GM19239 (cell line): ENCODE data around the gene TTC28.

Source experiments
- DNase-seq: peaks from one replicate; pipeline ENCODE4 v3.0.0; 2011; ENCODE audit warnings: low spot score; ENCODE audit not compliant: insufficient read length
- FAIRE-seq: peaks from 2 replicates; lab custom pipeline; 2011; peaks lifted over from hg19 to GRCh38; lab: Jason Lieb, UNC

The TTC28 gene

GRCh38 chr22:28333088-28333487, 346.6 kb downstream of the TTC28 start:
- DNase-seq: no peak
- FAIRE-seq: no peak

GRCh38 chr22:28332410-28332809, 347.2 kb downstream of the TTC28 start:
- DNase-seq (no peak), FAIRE-seq (no peak)

DNA sequence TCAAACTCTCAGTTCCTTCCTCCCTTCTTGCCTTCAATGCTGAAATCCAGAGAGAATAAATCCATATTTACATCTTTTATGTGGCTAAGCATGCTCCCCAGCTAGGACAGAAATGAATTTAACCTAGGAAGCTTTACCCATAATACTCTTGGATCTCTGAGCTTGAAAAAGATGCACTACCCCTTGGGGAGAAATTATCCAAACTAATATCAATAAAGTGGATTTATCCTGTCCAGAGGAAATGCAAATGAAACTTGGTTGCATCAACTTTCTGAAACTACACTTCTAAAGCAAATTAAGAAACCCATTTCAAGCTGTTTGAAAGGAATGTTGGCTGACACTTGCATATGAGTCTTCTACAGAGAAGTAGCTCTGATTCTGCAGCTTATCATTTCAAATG, 347.9 kb downstream of the TTC28 start:
- FAIRE-seq: no peak
- DNase-seq: no peak

- FAIRE-seq (no peak), DNase-seq (no peak)
Measured at GRCh38 chr22:28329186-28330073, 350.2 kb downstream of the TTC28 start.

GRCh38 chr22:28328756-28329155, 350.9 kb downstream of the TTC28 start:
- no peak for FAIRE-seq
- no peak for DNase-seq

GRCh38 chr22:28316014-28316413, 363.6 kb downstream of the TTC28 start:
- DNase-seq: no peak
- no peak for FAIRE-seq

DNA sequence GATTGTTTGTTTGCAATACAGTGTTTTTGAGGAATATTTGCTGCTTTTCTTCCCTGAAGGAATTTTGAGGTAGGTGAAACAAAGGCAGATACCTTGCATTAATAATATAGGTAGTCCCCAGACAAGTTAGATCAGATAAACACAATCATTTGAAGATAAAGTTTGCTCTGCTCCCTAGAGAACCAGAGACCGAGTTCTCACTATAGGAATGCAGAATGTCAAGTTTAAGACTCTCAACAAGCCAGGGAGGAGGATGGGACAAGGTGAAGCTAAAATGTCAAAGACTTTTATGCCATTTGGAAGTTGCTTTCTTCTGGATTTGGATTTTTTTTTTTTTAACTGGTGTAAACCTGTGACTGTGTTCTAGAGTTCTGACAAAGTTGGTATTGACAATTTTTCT, 364.7 kb downstream of the TTC28 start:
- FAIRE-seq: no peak

DNA sequence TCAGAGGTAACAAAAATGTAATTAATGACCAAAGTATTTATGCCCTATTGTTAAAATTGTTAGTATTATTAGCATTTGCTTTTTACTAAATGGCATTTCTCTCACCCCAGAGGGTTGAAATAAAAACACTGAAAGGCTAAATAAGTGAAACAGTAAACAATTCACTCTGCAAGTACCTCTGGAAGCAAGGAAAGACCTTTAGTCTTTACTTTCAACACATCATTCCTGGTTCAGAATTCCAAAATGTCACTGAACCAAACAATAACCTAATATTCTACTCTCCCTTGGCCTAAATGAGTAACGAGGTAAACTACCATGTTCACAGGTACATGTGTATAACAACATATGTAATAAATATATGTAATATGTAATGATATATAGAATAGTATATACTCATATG, 369.3 kb downstream of the TTC28 start:
- FAIRE-seq (no peak), DNase-seq (no peak)

More for the DNA sequence above, 364.7 kb downstream of the TTC28 start:
- no peak for DNase-seq

GRCh38 chr22:28299753-28300152, 379.9 kb downstream of the TTC28 start:
- no peak for DNase-seq
- no peak for FAIRE-seq

DNA sequence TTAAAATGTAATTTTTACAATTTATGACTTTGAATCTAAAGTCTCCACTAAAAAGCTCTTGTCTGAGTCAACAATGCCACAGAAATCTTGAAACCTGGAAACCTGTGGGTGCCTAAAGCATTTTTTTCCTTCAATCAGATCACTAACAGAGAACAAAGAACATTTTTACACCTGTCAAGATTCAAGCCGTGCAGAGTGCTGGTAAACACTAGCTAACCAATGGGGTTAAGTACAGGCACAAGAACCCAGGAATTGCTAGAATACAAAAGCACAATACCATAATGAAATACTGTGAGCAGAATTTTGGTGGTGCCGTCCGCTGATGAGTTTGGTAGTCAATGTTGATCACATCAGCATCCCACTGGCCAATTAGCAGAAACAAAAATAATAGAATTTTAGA, 380.3 kb downstream of the TTC28 start:
- no peak for FAIRE-seq
- DNase-seq: no peak

DNA sequence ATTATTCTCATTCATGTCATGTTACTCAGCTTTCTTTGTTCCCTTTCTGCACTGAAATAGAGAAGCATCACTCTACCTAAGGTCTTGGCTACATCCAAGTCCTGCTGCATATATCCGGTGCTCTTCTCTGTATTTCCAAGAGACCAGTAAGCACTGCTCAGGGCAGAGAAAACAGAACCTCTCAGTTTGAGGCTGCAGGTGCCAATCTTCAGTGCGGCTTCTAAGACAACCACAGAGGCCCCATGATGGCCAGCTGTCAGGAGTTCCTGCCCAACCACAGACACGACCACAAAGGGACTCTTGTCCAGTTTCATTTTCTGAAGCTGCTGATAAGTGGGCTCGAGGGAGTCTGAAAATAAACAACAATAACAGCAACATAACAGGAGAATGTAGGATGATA, 382.1 kb downstream of the TTC28 start:
- DNase-seq (peak; percentile 15), FAIRE-seq (peak; percentile 28)

DNA sequence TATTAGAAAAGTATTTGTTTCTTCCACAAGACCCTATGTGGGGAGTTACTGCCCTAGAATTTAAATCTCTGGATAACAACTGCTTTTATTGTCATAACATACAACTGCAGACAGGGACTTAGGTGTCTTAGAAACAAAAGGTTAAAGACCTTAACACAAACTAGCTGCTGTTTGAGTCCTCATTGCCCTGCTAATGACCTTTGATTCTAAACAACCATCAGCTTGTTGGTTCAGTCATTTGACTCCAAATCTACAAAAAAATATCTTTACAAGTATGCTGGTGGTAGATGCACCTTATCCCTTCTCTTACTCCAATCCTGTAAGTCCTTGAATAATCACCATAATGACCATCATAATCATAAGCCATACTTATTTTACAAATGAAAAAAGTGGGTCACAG, 383.2 kb downstream of the TTC28 start:
- DNase-seq: no peak
- FAIRE-seq: no peak

DNA sequence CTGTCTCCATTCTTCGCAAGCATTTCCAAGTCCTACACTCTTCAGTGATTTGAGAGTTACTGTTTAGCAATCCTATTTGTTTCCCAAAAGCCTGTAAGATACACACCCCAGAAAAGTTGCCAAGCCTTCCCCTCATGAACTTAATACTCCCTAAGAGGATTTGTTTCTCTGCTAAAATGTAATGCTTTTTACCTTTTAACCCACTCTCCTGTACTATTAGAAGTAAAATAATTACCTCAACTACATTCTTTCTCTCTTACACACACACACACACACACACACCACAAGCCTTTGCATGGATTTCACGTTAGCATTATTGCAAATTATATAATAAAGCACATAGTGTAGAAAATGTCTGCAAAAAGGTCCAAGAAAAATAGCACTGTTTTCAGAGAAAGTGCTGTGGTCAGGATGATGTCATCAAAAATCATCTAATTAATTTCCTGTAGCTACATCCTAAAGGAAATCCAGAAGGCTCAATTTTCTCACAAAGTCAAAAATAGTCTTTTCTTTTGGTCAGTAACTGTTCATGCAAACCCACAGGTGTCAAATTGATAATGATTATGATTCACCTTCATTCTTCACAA, 396.5 kb downstream of the TTC28 start:
- FAIRE-seq (no peak), DNase-seq (no peak)

- DNase-seq (no peak), FAIRE-seq (no peak)
Measured at GRCh38 chr22:28282405-28283067, 397.1 kb downstream of the TTC28 start.

GRCh38 chr22:28279888-28280287, 399.8 kb downstream of the TTC28 start:
- FAIRE-seq: no peak

GRCh38 chr22:28269277-28269676, 410.4 kb downstream of the TTC28 start:
- FAIRE-seq: no peak
- no peak for DNase-seq

More at GRCh38 chr22:28279888-28280287, 399.8 kb downstream of the TTC28 start:
- DNase-seq: no peak

DNA sequence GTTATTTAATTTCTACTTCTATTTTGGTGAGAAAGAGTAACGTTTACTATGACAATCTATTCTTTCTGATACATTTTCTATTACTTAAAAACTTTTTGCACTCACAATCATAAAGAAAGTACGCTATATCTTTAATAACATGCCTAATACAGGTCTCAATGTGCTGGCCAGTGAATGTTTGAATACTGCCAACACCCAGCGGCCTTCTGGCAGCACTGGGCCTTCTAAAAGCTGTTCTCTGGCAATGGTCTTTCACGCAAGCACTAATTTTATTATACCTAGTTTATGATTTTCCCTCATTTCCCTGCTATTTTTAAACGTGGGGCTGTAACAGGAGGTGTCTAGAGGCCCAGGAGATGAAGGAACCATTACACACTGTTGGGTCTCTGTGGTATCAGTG, 410.8 kb downstream of the TTC28 start:
- FAIRE-seq (no peak), DNase-seq (no peak)

DNA sequence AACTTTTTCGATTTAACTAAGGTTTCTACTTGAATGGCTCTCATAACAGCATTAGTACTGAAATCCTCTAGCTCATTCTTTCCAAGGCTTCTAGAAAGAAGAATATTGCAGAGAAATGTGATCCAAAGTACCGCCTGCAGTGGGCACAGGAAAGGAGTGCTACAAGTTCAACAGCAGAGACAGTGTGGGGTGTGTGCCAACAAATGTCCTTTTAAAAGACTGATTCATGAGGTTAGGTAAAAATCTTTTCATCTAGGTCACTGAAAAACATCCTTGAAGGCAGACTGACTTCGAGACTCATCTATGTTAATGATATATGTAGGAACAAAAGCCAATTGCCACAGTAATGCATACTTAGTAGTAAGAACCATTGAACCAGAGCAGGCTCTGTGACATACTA, 411.5 kb downstream of the TTC28 start:
- no peak for FAIRE-seq
- no peak for DNase-seq

DNA sequence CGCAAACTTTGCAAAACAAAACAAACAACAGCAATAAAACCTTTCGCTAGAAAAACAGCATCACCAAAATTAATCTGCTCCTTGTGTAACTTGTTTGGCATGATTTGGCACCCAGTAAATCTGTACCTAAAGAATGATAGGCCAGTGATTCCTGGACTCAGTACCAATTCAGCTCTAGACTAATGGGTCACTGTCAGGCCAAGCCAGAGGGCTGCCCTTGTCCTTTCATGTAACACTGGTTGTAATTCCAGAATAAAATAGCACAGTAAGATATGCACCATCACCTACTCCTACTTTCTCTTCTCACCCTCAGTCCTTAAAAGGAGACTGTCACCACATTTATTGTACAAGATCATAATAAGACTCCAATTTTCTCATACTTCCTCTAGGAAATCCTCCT, 419.0 kb downstream of the TTC28 start:
- no peak for FAIRE-seq
- DNase-seq: no peak

DNA sequence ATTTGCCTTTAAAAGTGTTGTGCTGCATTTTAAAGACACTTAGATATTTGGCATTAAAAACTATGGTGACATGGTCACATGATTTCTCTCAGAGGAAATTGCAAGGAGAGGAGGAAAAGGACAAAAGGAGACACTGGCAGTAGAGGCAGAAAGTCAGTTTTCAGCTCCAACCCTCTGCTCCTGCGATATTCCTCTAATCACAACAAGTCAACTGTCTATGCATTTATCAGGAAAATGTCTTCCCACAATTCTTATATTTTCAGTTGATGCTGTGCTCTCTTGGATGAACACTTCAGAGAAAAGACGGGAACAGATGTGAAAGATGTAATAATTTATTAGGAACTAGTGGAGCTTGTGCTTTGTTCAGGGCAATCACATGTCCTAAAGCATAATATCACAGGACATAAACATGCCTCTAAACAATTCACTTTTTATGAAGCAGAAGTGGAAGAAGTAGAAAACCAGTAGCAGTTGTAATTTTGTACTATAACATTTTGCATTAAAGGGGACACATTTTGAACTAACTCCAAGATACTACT, 419.8 kb downstream of the TTC28 start:
- no peak for FAIRE-seq
- DNase-seq: no peak

DNA sequence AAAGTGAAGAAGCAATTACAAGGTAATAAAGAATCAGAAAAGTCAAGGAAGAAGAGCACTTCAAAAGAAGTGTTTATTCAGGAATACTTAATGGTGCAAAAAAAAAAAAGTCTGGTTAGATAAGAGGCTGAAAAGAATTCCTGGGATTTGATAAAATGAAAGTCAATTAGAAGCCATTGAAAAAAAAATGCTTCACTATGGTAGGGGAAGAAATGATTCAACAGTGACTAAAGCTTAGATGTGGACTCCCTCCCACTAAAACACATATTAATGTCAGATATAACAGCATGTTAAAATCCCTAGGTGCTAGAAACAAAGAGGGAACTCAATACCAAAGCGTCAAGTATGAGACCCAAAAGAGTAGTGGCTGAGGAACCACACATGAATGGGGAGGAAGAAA, 425.2 kb downstream of the TTC28 start:
- DNase-seq (no peak), FAIRE-seq (no peak)
